Breast epithelium (tissue), 3 donors: ENCODE measurements around the gene FUT4.

Source experiments
- POLR2A ChIP-seq: fragments of 450-650 bp; IDR thresholded peaks from one replicate; pipeline ENCODE4 v1.6.1; 2016; ENCODE audit warnings: antibody characterized with exemption, mild to moderate bottlenecking, moderate library complexity
- TF ChIP-seq, protein P1 (sequence below), 3 donors: fragments of 450-650 bp; IDR thresholded peaks; one replicate each; pipeline ENCODE4 v1.5.1; 2016 to 2017; ENCODE audit warnings: antibody characterized with exemption in 3 of 3, mild to moderate bottlenecking in 3 of 3, moderate library complexity in 3 of 3

DNA sequence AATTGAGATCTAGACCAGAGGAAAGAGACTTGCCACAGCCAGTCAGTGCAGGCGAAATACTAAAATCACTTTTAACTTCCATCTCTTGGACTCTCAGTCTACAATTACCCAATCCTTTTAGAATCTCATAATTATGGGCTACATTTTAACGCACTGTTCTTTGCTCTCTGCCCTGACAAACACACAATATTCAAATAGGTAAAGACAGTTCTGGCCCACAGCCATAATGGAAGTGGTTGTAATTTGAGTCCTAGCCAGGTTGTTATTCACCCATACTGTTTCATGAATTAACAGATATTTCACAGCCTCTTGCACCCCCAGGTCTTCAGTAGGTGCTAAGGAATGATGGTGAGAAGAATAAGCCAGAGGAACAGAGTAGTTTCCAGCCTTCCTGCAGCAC, 30.6 kb upstream of the FUT4 start:
- TF ChIP-seq, protein P1, sequence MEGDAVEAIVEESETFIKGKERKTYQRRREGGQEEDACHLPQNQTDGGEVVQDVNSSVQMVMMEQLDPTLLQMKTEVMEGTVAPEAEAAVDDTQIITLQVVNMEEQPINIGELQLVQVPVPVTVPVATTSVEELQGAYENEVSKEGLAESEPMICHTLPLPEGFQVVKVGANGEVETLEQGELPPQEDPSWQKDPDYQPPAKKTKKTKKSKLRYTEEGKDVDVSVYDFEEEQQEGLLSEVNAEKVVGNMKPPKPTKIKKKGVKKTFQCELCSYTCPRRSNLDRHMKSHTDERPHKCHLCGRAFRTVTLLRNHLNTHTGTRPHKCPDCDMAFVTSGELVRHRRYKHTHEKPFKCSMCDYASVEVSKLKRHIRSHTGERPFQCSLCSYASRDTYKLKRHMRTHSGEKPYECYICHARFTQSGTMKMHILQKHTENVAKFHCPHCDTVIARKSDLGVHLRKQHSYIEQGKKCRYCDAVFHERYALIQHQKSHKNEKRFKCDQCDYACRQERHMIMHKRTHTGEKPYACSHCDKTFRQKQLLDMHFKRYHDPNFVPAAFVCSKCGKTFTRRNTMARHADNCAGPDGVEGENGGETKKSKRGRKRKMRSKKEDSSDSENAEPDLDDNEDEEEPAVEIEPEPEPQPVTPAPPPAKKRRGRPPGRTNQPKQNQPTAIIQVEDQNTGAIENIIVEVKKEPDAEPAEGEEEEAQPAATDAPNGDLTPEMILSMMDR (IDR thresholded peaks at IDR 0.05), result no peak
- no peak for TF ChIP-seq POLR2A
